ENCODE results near the gene GASK1B. TPM values are rescaled to one million over a fixed set of nuclear protein-coding genes. Genes with fewer than 3 reads are reported as not detected.

The GASK1B gene
- total and polyA plus RNA-seq, 2 donors (not counting 3 experiments of a cell fraction or from before 2014, with no cell fraction given) = 160 to 235 TPM

DNA sequence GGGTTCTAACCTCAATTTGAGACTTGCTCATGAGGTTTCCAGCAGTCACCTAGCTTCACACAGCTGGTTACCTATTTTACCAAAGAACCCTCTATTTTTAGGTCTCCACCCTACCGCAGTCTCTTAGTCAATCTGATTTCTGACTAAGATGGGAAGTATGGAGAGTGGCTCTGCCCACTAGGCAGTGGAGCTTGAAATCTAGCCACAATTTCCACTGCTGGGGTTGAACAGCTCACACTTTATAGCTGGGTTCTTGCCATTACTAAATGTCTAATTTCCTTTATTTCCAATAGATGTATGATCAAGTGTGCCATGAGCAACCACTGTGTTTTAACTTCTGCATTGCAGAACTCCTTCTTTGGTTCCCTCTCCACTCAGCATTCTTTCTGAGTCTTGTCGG lies 43.1 kb downstream of the GASK1B start:
- BruUV-seq (replicated peaks) = no TSS peak
- TF ChIP-seq MYC (IDR thresholded peaks at IDR 0.05; ENCODE audit: low read depth, low read length) (no peak), JUN (IDR thresholded peaks at IDR 0.05; ENCODE audit: borderline replicate concordance, insufficient read depth, insufficient read length, low read depth) (no peak), POLR2A (IDR thresholded peaks at IDR 0.05; ENCODE audit: low read depth, low read length) (no peak), GATA2 (IDR thresholded peaks at IDR 0.05; ENCODE audit: insufficient read depth, insufficient read length, low read depth, low read length) (no peak), FOS (IDR thresholded peaks at IDR 0.05; ENCODE audit: borderline replicate concordance, insufficient read depth, low read length) (no peak), EZH2 (IDR thresholded peaks at IDR 0.05; ENCODE audit: borderline replicate concordance, low read depth, low read length, severe bottlenecking) (no peak), POLR2AphosphoS5 (IDR thresholded peaks at IDR 0.05; ENCODE audit: insufficient read depth, low read depth, low read length) (no peak)
- TF ChIP-seq, protein P1, sequence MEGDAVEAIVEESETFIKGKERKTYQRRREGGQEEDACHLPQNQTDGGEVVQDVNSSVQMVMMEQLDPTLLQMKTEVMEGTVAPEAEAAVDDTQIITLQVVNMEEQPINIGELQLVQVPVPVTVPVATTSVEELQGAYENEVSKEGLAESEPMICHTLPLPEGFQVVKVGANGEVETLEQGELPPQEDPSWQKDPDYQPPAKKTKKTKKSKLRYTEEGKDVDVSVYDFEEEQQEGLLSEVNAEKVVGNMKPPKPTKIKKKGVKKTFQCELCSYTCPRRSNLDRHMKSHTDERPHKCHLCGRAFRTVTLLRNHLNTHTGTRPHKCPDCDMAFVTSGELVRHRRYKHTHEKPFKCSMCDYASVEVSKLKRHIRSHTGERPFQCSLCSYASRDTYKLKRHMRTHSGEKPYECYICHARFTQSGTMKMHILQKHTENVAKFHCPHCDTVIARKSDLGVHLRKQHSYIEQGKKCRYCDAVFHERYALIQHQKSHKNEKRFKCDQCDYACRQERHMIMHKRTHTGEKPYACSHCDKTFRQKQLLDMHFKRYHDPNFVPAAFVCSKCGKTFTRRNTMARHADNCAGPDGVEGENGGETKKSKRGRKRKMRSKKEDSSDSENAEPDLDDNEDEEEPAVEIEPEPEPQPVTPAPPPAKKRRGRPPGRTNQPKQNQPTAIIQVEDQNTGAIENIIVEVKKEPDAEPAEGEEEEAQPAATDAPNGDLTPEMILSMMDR (IDR thresholded peaks at IDR 0.05; ENCODE audit: extremely low read depth in 1 of 2, insufficient read depth in 1 of 2, low read depth in 1 of 2, low read length in 2 of 2) = no peak
- TF ChIP-seq, protein P2, sequence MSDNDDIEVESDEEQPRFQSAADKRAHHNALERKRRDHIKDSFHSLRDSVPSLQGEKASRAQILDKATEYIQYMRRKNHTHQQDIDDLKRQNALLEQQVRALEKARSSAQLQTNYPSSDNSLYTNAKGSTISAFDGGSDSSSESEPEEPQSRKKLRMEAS (IDR thresholded peaks at IDR 0.05; ENCODE audit: insufficient read depth, insufficient read length) = no peak
- Histone ChIP-seq H2AFZ (ENCODE audit: low read depth, low read length) (no peak overlapping the region), H3K4me1 (ENCODE audit: control insufficient read depth, extremely low read depth, insufficient read depth, low read length) (no peaks in the 10 kb centered on the region), H3K36me3 (ENCODE audit: control insufficient read depth in 2 of 2, extremely low read depth in 1 of 2, insufficient read depth in 2 of 2, low read length in 2 of 2) (peaks cover 19 to 20% of the 10 kb centered on the region in 2 experiments), H3K9me1 (replicated peaks; ENCODE audit: control insufficient read depth, extremely low read depth, insufficient read depth, low read length) (no peaks in the 10 kb centered on the region), H4K20me1 (replicated peaks; ENCODE audit: control insufficient read depth, extremely low read depth, insufficient read depth, low read length) (no peaks in the 10 kb centered on the region), H3K9me3 (replicated peaks; ENCODE audit: control insufficient read depth, insufficient read depth, low read length) (no peaks in the 10 kb centered on the region), H3K4me3 (replicated peaks in 1 of 3; ENCODE audit: insufficient read depth in 1 of 3, low read depth in 1 of 3, low read length in 3 of 3) (no peak overlapping the region), H3K27ac (ENCODE audit: insufficient read depth, low read depth, low read length) (no peak overlapping the region), H3K9ac (replicated peaks; ENCODE audit: extremely low read depth, insufficient read depth, low read length) (no peak overlapping the region), H3K27me3 (ENCODE audit: control insufficient read depth in 2 of 2, insufficient read depth in 2 of 2, low read length in 2 of 2) (no peaks in the 10 kb centered on the region), H3K4me2 (ENCODE audit: insufficient read depth, low read length) (no peak overlapping the region), H3K79me2 (ENCODE audit: control insufficient read depth, insufficient read depth, low read length) (peaks cover 14% of the 10 kb centered on the region)
- no peak for DNase-seq (ENCODE audit: low read depth, low spot score)
- POLR2A ChIA-PET = no interaction called here
- CTCF ChIA-PET = no interaction called here
- dilution Hi-C loops (cut with MboI; ENCODE audit: extremely low pct_ligation_motif_present, low sequenced_read_pairs) (no loop called here), intact Hi-C loops (cut with micrococcal nuclease) (no loop called here)
- FAIRE-seq = no peak
